HG03442 (cell line): ENCODE measurements around the gene P2RY11.

ENCODE experiments used
- ATAC-seq: cut with Tn5 transposase; IDR thresholded peaks from one replicate; pipeline ENCODE4 v1.9.1; 2021; ENCODE audit warnings: mild to moderate bottlenecking, moderate library complexity; ENCODE audit not compliant: unreplicated experiment

Gene P2RY11

DNA sequence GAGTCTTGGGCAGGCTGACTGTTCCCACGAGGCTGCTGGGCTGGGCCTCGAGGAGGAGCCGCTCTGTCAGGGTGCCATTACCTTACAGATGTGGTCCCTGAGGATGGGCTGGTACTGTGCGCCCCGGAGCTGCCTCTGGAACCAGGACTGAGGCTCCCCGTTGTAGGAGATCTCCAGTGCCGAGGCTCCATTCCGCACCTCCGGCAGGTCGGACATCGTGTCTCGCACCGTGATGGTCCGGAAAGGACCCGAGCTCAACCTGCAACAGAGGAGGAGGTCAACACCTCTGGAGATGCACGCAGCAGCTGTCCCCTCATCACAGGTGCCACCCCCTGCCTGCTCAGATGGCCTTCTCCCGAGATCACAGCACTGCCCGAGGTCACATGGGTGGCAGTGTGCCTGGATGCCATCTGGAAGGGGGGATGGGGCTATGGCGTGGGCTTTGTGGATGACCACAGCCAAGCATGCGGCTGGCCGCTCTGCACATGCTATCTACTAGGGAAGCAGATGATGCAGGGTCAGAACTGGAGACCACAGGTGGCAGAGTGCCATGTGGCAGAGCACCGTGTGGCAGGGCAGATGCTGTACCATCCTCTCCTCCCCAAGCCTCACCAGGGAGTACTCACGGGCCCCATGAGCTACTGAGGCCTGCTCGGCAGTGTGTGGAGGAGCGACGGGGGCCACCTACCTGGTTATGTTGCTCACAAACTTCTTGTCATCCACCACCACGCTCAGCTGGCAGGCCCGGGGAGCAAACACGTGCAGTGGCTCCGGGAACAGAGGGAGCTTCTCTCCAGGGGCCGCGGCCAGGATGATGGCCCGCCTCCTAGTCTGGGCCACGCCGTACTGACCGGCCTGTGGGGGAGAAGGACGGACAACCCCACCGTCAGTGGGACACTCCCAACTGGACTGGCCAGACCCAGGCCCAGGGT is 26.5 kb downstream of the P2RY11 start:
- ATAC-seq = no peak

DNA sequence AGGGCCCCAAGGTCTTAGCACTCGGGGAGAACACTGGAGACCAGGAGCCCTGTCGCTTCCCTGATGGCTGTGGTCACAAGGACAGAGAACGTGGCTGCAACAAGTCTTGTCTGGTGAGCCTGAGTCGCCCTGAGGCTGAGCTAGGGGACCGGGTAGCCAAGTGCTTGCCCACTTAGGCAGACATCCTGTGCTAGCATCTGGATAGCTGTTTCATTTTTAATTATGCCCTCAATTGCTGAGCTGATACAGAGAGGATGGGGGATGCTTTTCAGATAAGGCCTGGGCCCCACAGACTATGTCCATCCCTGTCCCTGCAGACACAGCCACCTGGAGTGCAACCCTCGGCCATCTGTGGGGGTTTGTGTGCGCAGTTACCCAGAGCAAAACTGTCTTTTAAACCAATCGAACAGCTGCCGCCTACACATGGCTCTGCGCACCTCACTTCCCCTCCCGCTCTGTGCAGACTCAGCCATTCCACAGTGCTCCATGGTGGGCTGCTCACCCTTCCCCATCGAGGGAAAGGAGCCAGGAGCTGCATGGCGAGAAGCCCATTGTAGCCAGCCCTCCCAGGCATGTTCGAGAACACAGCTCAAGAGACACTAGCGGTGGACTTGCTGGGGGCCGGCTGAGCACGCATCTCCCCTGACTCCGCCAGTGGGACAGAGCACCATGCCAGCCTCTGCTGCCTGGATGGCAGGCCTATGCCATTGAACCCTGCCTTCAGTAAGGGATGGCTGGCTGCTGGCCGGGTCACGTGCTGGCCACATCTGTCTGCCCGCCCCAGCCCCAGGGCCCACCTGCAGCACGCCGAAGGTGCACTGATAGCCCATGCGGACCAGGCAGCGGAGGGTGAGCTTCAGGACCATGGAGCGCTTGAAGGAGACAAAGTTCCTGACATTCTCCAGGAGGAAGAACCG is 27.6 kb downstream of the P2RY11 start:
- ATAC-seq = no peak

DNA sequence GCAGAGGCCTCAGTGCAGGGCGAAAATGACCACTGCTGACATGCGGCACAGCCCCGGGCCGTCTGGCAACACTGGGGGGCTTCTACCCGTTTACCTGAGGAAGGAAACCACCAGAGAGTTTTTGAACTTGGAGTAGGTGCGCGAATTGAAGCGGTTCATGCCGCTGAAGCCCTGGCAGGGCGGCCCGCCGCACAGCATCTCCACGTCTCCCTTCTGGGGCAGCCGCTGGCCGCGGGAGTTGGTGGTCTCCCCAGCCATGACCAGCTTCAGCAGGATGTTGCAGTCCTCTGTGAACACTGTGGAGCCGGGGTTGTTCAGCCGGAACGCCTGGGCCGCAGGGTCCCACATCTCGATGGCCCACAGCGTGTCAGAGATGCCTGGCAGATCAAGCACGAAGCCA is 28.5 kb downstream of the P2RY11 start:
- ATAC-seq = no peak

DNA sequence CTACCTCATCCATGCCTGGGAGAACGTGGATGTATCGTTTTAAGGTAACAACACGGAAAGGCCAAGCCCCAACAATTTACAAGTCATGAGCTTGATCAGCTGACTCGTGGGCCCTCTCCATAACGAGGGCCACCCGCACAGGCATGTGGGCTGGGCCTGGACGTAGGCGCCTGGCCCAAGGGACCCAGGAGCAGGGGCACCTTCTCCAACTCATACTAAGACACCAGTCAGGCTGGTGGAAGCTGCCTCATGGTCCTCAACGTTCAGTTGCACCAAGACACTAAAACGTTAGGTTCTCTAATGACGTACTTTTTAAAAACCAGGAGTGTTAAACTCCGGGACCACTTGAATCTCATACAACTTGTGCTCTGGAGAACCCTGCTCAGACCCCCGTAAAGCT is 30.0 kb downstream of the P2RY11 start:
- ATAC-seq = no peak

DNA sequence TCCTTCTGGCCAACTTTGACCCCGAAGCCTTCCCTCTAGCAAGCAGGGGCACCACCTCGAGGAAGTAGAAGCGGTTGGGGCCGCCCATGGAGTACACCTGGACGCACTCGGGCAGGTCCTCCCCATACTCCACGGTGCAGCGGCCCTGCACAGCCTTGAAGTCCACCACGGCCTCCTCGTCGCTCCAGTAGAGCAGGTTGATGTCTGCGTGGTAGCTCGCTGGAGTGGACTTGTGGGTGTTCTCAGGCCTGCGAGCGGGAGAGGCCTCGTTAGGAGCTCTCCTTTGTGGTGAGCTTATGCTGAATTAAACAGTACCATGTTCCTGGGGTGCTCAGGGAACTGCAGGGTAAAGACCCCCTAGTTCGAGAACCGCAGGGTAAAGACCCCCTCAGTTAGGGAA is 30.5 kb downstream of the P2RY11 start:
- no peak for ATAC-seq

DNA sequence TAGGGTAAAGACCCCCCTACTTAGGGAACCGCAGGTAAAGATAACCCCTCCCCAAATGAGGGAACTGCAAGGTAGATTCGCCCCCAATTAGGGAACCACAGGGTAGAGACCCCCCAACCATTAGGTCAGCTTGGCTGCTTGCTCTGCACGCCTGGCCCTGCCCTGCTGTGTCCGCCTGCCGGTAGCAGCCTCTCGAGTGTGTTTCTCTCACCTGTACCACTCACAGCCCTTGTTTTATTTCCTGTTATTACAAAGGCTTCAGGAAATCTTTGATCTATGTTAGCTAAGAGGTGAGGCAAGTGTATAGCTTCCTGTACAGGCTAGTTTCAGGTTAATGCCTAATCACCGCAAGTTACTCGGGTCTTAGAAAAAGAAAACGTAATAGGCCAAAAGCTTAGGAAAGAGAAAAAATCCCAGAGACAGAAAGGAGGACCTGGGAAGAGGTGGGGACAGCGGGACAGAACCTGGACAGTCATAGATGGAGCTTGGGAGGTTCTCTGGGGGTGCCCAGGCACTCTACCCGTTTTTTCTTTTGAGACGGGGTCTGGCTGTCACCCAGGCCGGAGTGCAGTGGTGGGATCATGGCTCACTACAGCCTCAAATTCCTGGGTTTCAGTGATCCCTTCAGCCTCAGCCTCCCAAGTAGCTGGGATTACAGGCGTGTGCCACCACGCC is 31.3 kb downstream of the P2RY11 start:
- ATAC-seq = no peak

DNA sequence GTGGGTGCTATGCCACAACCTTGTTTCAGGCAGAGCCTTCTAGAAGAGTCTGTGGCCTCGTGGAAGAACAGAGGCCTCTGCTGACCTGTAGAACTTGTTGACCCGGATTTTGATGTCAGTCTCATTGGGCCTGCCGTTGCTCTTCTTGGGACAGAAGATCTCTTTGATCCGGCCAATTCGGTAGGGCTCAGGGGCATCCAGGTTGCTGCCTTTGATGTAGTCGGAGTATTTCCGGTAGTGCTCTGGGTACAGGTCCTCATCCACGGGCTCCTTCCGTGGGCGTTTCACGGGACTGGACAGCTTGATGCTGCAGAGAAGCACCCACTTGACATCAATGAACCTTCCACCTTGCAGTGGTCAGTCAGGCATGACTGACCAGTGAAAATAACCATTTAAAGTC is 32.2 kb downstream of the P2RY11 start:
- ATAC-seq = no peak

DNA sequence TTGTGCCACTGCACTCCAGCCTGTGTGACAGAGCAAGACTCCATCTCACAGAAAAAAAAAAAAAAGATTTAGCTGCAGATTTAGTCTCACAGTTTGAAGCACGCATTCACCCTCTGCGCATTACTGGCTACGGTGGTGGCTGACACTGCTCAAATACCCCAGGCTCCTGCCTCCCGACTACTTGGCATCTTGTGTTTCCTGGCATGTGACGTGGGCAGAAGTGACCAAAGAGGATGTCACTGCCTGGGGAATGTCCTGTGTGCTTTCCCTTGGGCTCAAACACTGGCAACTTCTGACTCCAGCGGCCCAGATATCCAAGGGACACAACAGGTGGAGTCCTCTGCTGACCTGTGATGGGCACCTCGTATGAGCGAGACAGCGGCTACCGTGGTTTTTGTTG is 32.9 kb downstream of the P2RY11 start:
- no peak for ATAC-seq

DNA sequence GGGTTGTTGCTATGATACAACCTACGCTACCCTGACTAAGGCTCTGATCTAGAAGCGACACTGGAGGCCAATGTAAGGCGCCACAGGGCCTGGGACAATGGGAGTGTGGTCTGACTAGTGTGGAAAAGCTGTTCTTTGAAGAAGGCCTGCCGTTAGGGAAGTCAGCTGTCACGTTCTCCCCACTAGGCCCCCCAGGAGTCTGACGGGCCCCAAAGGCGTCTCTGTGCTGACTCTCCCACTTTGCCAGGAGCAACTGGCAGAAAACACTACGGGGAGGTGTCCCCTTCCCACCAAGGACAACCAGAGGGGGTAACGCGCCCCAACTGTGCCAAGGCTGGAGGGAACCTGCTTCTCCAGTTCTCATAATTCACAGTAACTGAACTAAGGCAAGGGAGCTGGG is 33.5 kb downstream of the P2RY11 start:
- no peak for ATAC-seq

DNA sequence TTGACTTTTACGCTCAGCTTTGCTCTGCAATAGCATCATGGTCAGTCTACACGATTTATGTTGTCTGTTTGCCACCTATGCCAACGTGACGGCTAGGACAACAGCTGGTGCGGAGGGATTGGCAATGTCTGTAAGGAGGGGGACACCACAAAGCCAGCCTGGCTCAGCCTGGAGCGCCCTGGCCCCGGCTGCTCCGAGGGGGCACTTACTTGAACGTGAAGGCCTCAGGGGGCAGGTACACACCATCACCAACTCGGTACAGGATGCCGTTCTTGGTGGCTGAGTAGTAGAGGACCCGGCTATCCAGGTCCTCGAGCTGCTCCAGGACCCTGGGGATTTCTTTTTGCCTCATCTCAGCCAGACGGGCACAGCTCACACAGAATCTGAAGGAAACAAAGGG is 34.6 kb downstream of the P2RY11 start:
- ATAC-seq = no peak

DNA sequence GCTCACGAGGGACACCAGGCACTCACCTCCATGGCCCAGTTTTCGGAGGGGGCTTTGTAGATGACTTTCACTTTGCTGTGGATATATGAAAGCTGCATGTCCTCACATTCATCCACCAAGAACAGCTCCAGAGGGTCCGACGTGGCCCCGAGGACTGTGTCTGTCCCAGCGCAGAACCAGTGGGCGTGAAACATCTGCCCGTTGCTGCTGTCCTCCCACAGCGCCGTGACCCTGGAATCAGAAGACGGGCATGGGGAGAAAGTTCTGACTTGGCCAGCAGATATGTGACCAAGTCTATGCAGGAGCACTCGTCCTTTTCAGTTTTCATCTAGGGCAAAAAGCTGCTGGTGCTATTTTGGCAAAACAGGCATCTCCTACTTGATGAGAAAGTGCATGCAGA is 37.9 kb downstream of the P2RY11 start:
- ATAC-seq = no peak

DNA sequence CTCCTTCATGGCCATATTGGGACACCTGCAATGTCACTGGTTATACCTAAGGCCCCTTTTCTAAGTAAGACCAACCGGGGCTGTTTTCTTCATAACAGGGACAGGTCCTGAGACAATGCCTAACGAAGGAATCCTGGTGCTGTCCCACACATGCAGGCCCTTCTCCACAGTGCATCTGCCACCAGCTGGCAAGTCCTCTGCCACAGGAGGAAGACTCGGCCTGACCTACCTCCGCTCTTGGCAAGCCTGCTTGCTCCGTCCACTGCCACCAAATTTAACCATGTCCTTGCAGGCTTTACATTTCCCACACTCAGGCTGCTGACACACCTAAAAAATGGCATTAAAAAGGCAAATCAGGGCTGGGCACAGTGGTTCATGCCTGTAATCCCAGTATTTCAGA is 40.0 kb downstream of the P2RY11 start:
- no peak for ATAC-seq

DNA sequence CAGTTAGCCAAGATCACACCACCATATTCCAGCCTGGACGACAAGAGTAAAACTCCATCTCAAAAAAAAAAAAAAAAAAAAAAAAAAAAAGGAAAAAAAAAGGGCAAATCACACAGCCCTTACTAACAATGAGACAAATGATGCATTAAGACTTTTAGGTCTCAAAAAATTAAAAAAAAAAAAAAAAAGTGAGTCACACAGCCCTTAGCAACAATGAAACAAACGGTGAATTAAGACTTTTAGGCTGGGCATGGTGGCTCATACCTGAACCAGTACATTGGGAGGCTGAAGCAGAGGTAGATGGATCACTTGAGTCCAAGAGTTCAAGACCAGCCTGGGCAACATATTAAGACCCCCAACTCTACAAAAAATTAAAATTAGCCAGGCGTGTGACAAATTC is 40.6 kb downstream of the P2RY11 start:
- ATAC-seq = no peak

DNA sequence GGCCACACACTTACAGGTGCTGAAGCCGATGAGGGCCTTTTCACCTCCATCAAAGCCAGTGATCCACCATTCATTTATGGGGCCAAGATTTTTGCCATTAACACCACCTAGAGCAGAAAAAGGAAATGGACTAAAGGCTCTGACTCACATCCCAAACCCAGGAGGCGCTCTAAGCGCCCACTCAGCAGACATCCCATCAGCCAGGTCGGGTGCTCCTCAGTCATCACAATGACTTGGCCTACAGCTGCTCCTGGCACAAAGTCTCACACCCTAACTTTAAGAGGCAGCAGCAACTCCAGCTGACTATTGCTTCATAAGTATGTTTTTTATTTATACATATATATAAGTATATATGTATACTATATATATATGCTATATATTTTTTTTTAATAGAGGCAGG is 44.3 kb downstream of the P2RY11 start:
- ATAC-seq = no peak

DNA sequence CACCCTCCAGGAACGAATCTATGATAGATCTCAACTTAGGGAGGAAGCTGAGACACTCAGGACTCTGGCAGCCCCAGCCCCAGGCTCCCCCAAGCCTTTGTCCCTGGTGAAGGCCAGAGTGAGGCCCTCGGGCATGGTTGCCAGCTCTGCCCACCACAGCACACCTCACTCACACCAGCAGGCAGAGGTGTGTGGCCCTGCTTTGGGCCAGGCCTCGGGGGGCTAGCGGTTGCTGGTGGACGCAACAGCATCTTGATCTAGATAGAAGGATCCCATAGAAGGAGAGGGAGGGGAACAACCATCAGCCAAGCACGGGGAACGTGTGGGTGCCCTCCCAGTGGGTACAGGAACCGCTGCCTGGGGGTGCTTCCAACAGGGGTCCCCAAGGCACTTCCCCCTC is 46.6 kb downstream of the P2RY11 start:
- no peak for ATAC-seq

DNA sequence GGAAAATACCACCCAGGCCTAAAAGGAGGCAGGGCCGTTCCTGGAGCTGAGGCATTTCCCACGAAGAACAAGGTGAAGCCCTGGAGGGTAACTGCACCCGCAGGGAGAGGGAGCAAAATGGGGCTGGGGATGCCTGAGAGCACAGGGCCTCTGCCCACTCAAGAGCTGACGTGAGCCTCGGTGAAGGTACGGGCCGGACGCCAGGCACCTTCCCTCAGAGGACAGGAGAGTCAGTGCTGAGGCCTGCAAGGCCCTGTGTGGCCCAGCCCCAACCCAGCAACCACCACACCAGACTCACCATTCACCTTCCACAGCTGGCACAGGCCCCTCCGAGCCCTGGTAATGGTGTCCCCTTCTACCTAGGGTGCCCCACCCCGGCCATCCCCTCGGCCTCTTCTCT is 47.0 kb downstream of the P2RY11 start:
- no peak for ATAC-seq

DNA sequence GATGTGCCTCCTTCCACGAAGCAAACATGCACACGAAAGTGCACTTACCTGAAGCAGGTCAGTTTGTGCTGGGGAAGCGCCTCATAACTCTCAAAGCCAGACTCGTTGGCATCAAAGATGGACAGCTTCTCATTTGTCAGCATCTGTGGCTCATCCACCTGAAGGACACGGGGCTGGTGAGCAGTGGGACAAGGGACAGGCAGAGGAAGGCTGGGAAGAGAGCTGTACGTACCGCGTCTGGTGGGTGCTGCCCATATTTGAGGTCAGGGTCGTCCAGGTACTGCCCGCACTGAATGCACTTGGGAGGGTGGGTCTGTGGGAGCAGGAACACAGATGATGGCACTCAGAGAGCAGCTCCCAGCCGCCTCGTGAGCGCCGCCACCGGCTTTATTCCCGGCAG is 48.1 kb downstream of the P2RY11 start:
- ATAC-seq = no peak

DNA sequence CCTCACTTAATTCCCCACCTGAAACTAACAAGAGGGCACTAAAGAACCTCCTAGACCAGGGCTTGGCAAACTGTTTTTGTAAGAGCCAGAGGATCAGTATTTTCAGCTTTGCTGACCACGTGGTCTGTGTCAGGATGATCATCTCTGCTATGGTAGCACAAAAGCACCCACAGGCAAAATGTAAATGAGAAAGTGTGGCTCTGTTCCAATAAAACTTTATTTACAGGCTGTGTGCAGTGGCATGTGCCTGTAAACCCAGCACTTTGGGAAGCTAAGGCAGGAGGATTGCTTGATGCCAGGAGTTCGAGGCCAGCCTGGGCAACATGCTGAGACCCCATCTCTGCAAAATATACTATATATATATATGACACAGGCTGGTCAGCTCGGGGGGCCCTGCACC is 52.0 kb downstream of the P2RY11 start:
- no peak for ATAC-seq
